Kidney (tissue), 14 donors: ENCODE results near the gene KRT77. TPM values are rescaled to one million over a fixed set of nuclear protein-coding genes. Genes with fewer than 3 reads are reported as not detected.

Experiments
- DNase-seq, 5 donors: peaks; one replicate each; pipeline ENCODE4 v3.0.0-alpha.2; 2013 to 2020
- FAIRE-seq: peaks from 2 replicates; lab custom pipeline; 2012; peaks lifted over from hg19 to GRCh38; lab: Jason Lieb, UNC
- H3K27ac ChIP-seq, 2 donors: one replicate each; pipeline ENCODE4 v1.7.0; 2013; ENCODE audit warnings: low read depth in 2 of 2, low read length in 2 of 2, inconsistent platforms in 1 of 2
- H3K27me3 ChIP-seq: one replicate; pipeline ENCODE4 v1.7.1; 2013; ENCODE audit warnings: low read length, inconsistent platforms; ENCODE audit not compliant: control insufficient read depth, insufficient read depth
- H3K36me3 ChIP-seq, 3 donors: one replicate each; pipeline versions ENCODE4 v1.7.0 to v1.7.1; 2013; ENCODE audit warnings: low read length in 3 of 3, control low read depth in 1 of 3, inconsistent platforms in 1 of 3; ENCODE audit not compliant: insufficient read depth in 3 of 3, control insufficient read depth in 2 of 3
- H3K4me1 ChIP-seq, 3 donors: one replicate each; pipeline versions ENCODE4 v1.7.0 to v1.7.1; 2013; ENCODE audit warnings: low read length in 3 of 3, inconsistent platforms in 1 of 3, low read depth in 1 of 3; ENCODE audit not compliant: control insufficient read depth in 2 of 3, insufficient read depth in 2 of 3
- H3K4me3 ChIP-seq, 3 donors: one replicate each; pipeline versions ENCODE4 v1.7.0 to v1.8.1; 2013; ENCODE audit warnings: low read length in 3 of 3, control low read depth in 1 of 3, inconsistent platforms in 1 of 3
- H3K9ac ChIP-seq, 3 donors: one replicate each; pipeline versions ENCODE4 v1.7.0 to v1.7.1; 2013; ENCODE audit warnings: low read length in 3 of 3, control low read depth in 1 of 3, inconsistent platforms in 1 of 3
- H3K9me3 ChIP-seq, 3 donors: one replicate each; pipeline versions ENCODE4 v1.7.0 to v1.7.1; 2013; ENCODE audit warnings: low read length in 3 of 3, control low read depth in 1 of 3, inconsistent platforms in 1 of 3; ENCODE audit not compliant: control insufficient read depth in 2 of 3, insufficient read depth in 1 of 3
- CTCF ChIP-seq: IDR thresholded peaks from 3 replicates; pipeline ENCODE4 v1.5.1; 2012; ENCODE audit warnings: mild to moderate bottlenecking, moderate library complexity, borderline replicate concordance; ENCODE audit not compliant: insufficient read depth; ENCODE audit errors: extremely low read depth
- intact Hi-C: fragments of 100-400 bp; cut with DNase I; formaldehyde crosslinking; loops from one replicate; pipeline ENCODE4 v1.11.1; 2022
- polyA plus RNA-seq: library from polyadenylated mRNA; stranded (reverse); fragments of 350-450 nt; fragmentation: Illumina TruSeq; extraction: RNeasy Lipid Tissue Mini Kit (QIAGEN cat#74804); gene quantifications from one replicate; pipeline ENCODE4 v1.2.3, GENCODE V29; 2014; ENCODE audit warnings: low read depth, low replicate concordance; ENCODE audit not compliant: insufficient read depth
- total RNA-seq: library from RNA; stranded (reverse); fragmentation: NEBNext Ultra II Directional; extraction: Animal tissue kit (Norgen Biotek cat#: 25700); gene quantifications from one replicate; pipeline ENCODE4 v1.2.1, GENCODE V29; 2021
- donor health status: control.
- donor health status: control.
- donor health status: control.
- donor health status: control.
- donor health status: control.
- donor health status: DM: yes; HTN: yes; CAD: no.
- donor health status: Normal renal cell carcinoma (clear cell type).

KRT77 gene
- total and polyA plus RNA-seq, 2 donors from 2014 or later: not detected

- no peaks in the 10 kb centered on the region for H3K36me3 ChIP-seq
- TF ChIP-seq CTCF: no peak
- H3K9ac ChIP-seq: no peak overlapping the region
- H3K27me3 ChIP-seq: peaks cover 3% of the 10 kb centered on the region
- no peak overlapping the region for H3K27ac ChIP-seq
- intact Hi-C loops: no loop called here
- FAIRE-seq: no peak
- peaks cover 0 to 3% (median 0%) of the 10 kb centered on the region in 3 donors for H3K4me1 ChIP-seq
- peak; percentile 14 to 69 (median 33) for DNase-seq
- no peaks in the 10 kb centered on the region for H3K9me3 ChIP-seq
- peak overlapping the region in 2 of 3 donors; percentile 10 to 43 for H3K4me3 ChIP-seq
Measured at GRCh38 chr12:52691076-52691840, 12.1 kb downstream of the KRT77 start.

GRCh38 chr12:52690351-52691075 lies 12.8 kb downstream of the KRT77 start:
- Histone ChIP-seq H3K27me3 (peaks cover 3% of the 10 kb centered on the region), H3K27ac (no peak overlapping the region), H3K9me3 (no peaks in the 10 kb centered on the region), H3K4me1 (peaks cover 0 to 3% (median 0%) of the 10 kb centered on the region in 3 donors), H3K4me3 (peak overlapping the region in 1 of 3 donors; percentile 10), H3K36me3 (no peaks in the 10 kb centered on the region), H3K9ac (no peak overlapping the region)
- intact Hi-C loops: no loop called here
- FAIRE-seq (no peak), DNase-seq (no peak)
- no peak for TF ChIP-seq CTCF

GRCh38 chr12:52689936-52690335 lies 13.4 kb downstream of the KRT77 start:
- Histone ChIP-seq H3K27ac (no peak overlapping the region), H3K36me3 (no peaks in the 10 kb centered on the region), H3K4me1 (peaks cover 0 to 3% (median 0%) of the 10 kb centered on the region in 3 donors), H3K27me3 (peaks cover 3% of the 10 kb centered on the region), H3K4me3 (no peak overlapping the region), H3K9ac (no peak overlapping the region), H3K9me3 (no peaks in the 10 kb centered on the region)
- intact Hi-C loops: no loop called here
- DNase-seq (no peak), FAIRE-seq (no peak)
- TF ChIP-seq CTCF: no peak
